OCI-LY7 (cell line): Measurements from ENCODE around the gene HSCB. TPM values are rescaled to one million over a fixed set of nuclear protein-coding genes. Genes with fewer than 3 reads are reported as not detected.
"Not testable (repeated sequence)": the region's sequence is repeated elsewhere in the genome, so short reads cannot be mapped to it uniquely, and the experiment has no call there.

Experiments used
- BruUV-seq: library from RNA; stranded (reverse); fragments of 400-500 nt; replicated peaks from 2 replicates; lab custom pipeline; 2021; lab: Mats Ljungman, UMichigan
- CTCF ChIA-PET: fragments of 300-600 bp; sonication (Branson Sonifier 250); formaldehyde crosslinking; loops from one replicate; lab custom pipeline; 2022; ENCODE audit warnings: antibody characterized with exemption; ENCODE audit not compliant: unreplicated experiment; lab: Charles Lee
- POLR2A ChIA-PET: fragments of 300-600 bp; sonication (Branson Sonifier 250); formaldehyde crosslinking; loops from one replicate; lab custom pipeline; 2022; ENCODE audit warnings: antibody characterized with exemption; lab: Charles Lee
- DNase-seq: peaks from one replicate; pipeline ENCODE4 v3.0.0-alpha.2; 2015; ENCODE audit warnings: low spot score
- H2AFZ ChIP-seq: fragments of 200-600 bp; sonication (generic), shearing (Covaris generic); 2 replicates; pipeline ENCODE4 v1.6.1; 2014; ENCODE audit warnings: mild to moderate bottlenecking, antibody characterized with exemption, low read length, moderate library complexity
- H3K27ac ChIP-seq: fragments of 200-600 bp; sonication (generic); 2 replicates; pipeline ENCODE4 v1.5.1; 2014; ENCODE audit warnings: mixed run types, low read depth, mild to moderate bottlenecking, moderate library complexity, low read length, inconsistent platforms; ENCODE audit not compliant: poor library complexity, severe bottlenecking
- H3K36me3 ChIP-seq: fragments of 200-600 bp; sonication (generic); 2 replicates; pipeline ENCODE4 v1.6.1; 2014; ENCODE audit warnings: mild to moderate bottlenecking, antibody characterized with exemption, low read length, moderate library complexity, mixed read lengths; ENCODE audit not compliant: insufficient read depth
- H3K4me1 ChIP-seq: fragments of 200-600 bp; sonication (generic); 2 replicates; pipeline ENCODE4 v1.5.1; 2014; ENCODE audit warnings: mild to moderate bottlenecking, low read length; ENCODE audit not compliant: insufficient read depth, poor library complexity, severe bottlenecking
- H3K4me2 ChIP-seq: fragments of 200-600 bp; sonication (generic); 2 replicates; pipeline ENCODE4 v1.6.1; 2014; ENCODE audit warnings: mild to moderate bottlenecking, low read length
- H3K4me3 ChIP-seq: fragments of 200-600 bp; sonication (generic); 2 replicates; pipeline ENCODE4 v1.5.1; 2014; ENCODE audit warnings: mild to moderate bottlenecking, low read depth, low read length; ENCODE audit not compliant: poor library complexity, severe bottlenecking
- H3K79me2 ChIP-seq: fragments of 200-600 bp; sonication (generic); 2 replicates; pipeline ENCODE4 v1.6.1; 2016; ENCODE audit warnings: low read depth, mild to moderate bottlenecking, low read length, moderate library complexity, mixed read lengths; ENCODE audit not compliant: insufficient read depth
- H3K9me2 ChIP-seq: fragments of 200-600 bp; sonication (generic); 2 replicates; pipeline ENCODE4 v1.6.1; 2016; ENCODE audit warnings: mild to moderate bottlenecking, low read length, mixed read lengths; ENCODE audit not compliant: insufficient read depth
- H3K9me3 ChIP-seq: fragments of 200-600 bp; sonication (generic); 2 replicates; pipeline ENCODE4 v1.6.1; 2014; ENCODE audit warnings: mild to moderate bottlenecking, mixed run types, low read length, mixed read lengths
- H4K20me1 ChIP-seq: fragments of 200-600 bp; sonication (generic); 2 replicates; pipeline ENCODE4 v1.6.1; 2014; ENCODE audit warnings: mild to moderate bottlenecking, antibody characterized with exemption, low read length, moderate library complexity, mixed read lengths; ENCODE audit not compliant: insufficient read depth
- EZH2phosphoT487 ChIP-seq: fragments of 200-600 bp; sonication (generic); IDR thresholded peaks from 2 replicates; pipeline ENCODE4 v1.6.1; 2018; ENCODE audit warnings: low read depth, borderline replicate concordance, mild to moderate bottlenecking, mixed run types, antibody characterized with exemption, low read length, moderate library complexity, mixed read lengths
- intact Hi-C: fragments of 100-400 bp; cut with micrococcal nuclease; formaldehyde crosslinking; loops from one replicate; pipeline ENCODE4 v1.10.0; 2022; ENCODE audit not compliant: unreplicated experiment
- total RNA-seq, 2 experiments: library from RNA; depleted of rRNA in 1 of 2; stranded (reverse); fragments of >200 nt in 1 of 2; shearing (Covaris generic) in 1 of 2; gene quantifications; 2 replicates each; pipeline ENCODE4 v1.2.3, GENCODE V29; 2014 to 2022
- TF ChIP-seq, protein P1 (sequence below): fragments of 200-600 bp; sonication (generic); conservative IDR thresholded peaks from 2 replicates; pipeline ENCODE4 v1.5.1; 2014; ENCODE audit warnings: mild to moderate bottlenecking, antibody characterized with exemption, low read length, moderate library complexity, mixed read lengths

HSCB gene
- total RNA-seq, 2 experiments from 2014 or later: 17.2 to 23.4 TPM

DNA sequence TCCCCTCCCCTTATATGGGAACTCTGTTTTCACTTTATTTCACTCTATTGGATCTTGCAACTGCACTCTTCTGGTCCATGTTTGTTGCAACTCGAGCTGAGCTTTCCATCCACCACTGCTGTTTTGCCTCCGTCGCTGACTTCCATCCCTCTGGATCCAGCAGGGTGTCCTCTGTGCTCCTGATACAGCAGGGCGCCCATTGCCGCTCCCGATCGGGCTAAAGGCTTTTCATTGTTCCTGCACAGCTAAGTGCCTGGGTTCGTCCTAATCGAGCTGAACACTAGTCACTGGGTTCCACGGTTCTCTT is 19.6 kb downstream of the HSCB start:
- DNase-seq: no peak
- POLR2A ChIA-PET: interaction anchor here (1.1 to 1.4 kb wide), 2 partner anchors 19 to 20 kb away, joined by 3 to 9 read pairs; no protein-coding TSS in a partner anchor

DNA sequence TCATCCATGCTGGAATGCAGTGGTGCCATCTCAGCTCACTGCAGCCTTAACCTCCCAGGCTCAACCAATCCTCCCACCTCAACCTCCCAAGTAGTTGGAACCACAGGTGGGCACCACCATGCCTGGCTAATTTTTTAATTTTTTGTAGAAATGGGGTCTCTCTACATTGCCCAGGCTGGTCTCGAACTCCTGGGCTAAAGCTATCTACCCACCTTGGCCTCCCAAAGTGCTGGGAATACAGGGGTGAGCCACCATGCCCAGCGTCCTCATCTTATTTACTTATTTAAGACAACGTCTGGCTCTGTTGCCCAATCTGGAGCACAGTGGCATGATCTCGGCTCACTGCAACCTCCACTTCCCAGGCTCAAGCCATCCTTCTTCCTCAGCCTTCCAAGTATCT is 20.2 kb downstream of the HSCB start:
- H3K9me3 ChIP-seq, H4K20me1 ChIP-seq, H3K9me2 ChIP-seq, DNase-seq, H3K4me2 ChIP-seq, H3K27ac ChIP-seq, intact Hi-C loops, H3K36me3 ChIP-seq, H3K79me2 ChIP-seq, POLR2A ChIA-PET, CTCF ChIA-PET, H3K4me3 ChIP-seq, H2AFZ ChIP-seq, BruUV-seq: not testable (repeated sequence)
- peaks cover 14% of the 10 kb centered on the region for H3K4me1 ChIP-seq

More for the DNA sequence above, 19.6 kb downstream of the HSCB start:
- Histone ChIP-seq H3K4me3 (no peak overlapping the region), H3K9me2 (no peaks in the 10 kb centered on the region), H3K4me2 (no peak overlapping the region), H3K36me3 (no peaks in the 10 kb centered on the region), H4K20me1 (no peaks in the 10 kb centered on the region), H3K9me3 (no peaks in the 10 kb centered on the region), H2AFZ (no peak overlapping the region), H3K79me2 (no peaks in the 10 kb centered on the region), H3K27ac (no peak overlapping the region), H3K4me1 (peaks cover 14% of the 10 kb centered on the region)
- TF ChIP-seq EZH2phosphoT487: no peak
- TF ChIP-seq, protein P1, sequence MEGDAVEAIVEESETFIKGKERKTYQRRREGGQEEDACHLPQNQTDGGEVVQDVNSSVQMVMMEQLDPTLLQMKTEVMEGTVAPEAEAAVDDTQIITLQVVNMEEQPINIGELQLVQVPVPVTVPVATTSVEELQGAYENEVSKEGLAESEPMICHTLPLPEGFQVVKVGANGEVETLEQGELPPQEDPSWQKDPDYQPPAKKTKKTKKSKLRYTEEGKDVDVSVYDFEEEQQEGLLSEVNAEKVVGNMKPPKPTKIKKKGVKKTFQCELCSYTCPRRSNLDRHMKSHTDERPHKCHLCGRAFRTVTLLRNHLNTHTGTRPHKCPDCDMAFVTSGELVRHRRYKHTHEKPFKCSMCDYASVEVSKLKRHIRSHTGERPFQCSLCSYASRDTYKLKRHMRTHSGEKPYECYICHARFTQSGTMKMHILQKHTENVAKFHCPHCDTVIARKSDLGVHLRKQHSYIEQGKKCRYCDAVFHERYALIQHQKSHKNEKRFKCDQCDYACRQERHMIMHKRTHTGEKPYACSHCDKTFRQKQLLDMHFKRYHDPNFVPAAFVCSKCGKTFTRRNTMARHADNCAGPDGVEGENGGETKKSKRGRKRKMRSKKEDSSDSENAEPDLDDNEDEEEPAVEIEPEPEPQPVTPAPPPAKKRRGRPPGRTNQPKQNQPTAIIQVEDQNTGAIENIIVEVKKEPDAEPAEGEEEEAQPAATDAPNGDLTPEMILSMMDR: no peak
- intact Hi-C loops: no loop called here
- CTCF ChIA-PET: no interaction called here
- BruUV-seq: no TSS peak

DNA sequence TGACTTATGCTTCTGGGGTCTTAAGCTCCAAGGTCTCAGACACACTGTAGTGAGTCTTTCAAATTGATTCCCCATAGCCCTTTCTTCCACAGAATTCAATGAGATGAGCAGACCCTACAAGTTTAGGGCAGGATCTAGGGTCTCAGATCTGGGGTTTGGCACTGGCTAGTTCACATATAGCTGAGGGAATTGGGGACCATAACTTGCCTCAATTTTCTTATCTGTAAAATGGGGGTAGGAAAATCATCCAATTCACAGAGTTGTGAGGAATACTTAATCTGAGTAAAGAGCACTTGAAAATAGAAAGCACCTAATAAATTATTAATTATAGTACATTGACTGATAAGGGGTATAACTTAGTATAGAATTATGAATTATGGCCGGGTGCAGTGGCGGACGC is 24.8 kb downstream of the HSCB start:
- no peaks in the 10 kb centered on the region for H3K36me3 ChIP-seq
- BruUV-seq: no TSS peak

More for the DNA sequence above, 24.8 kb downstream of the HSCB start:
- ChIA-PET CTCF (no interaction called here), POLR2A (no interaction called here)
- Histone ChIP-seq H3K9me2 (no peaks in the 10 kb centered on the region), H2AFZ (no peak overlapping the region), H4K20me1 (no peaks in the 10 kb centered on the region), H3K4me1 (no peaks in the 10 kb centered on the region), H3K4me3 (no peak overlapping the region), H3K4me2 (no peak overlapping the region), H3K27ac (no peak overlapping the region), H3K79me2 (no peaks in the 10 kb centered on the region), H3K9me3 (peaks cover 5% of the 10 kb centered on the region; the same call in 1 of the 2 replicates)
- TF ChIP-seq, protein P1: no peak
- no peak for TF ChIP-seq EZH2phosphoT487
- no peak for DNase-seq
- intact Hi-C loops: no loop called here
